Thoracic aorta (tissue), 2 donors: ENCODE measurements around the gene ZNF350. TPM values are rescaled to one million over a fixed set of nuclear protein-coding genes. Genes with fewer than 3 reads are reported as not detected.
"Not testable (repeated sequence)": the region's sequence is repeated elsewhere in the genome, so short reads cannot be mapped to it uniquely, and the experiment has no call there.

Experiments used
- ATAC-seq: fragments of 150-250 bp; one replicate; pipeline ENCODE4 v1.8.0; 2017; ENCODE audit warnings: low read depth; ENCODE audit not compliant: insufficient number of reproducible peaks, low FRiP score
- DNase-seq: peaks from one replicate; pipeline ENCODE4 v3.0.0-alpha.2; 2020; ENCODE audit warnings: low spot score
- H3K27ac ChIP-seq, 2 donors: fragments of 200-600 bp; sonication (generic); 1 replicate in 1 of 2; 2 replicates in 1 of 2; pipeline ENCODE4 v1.5.1; 2016; ENCODE audit warnings: mild to moderate bottlenecking in 2 of 2, moderate library complexity in 2 of 2
- H3K27me3 ChIP-seq: fragments of 200-600 bp; sonication (generic); replicated peaks from 2 replicates; pipeline ENCODE4 v1.6.0; 2016; ENCODE audit warnings: mild to moderate bottlenecking; ENCODE audit not compliant: insufficient read depth
- H3K36me3 ChIP-seq: fragments of 200-600 bp; sonication (generic); one replicate; pipeline ENCODE4 v1.5.1; 2016
- H3K4me1 ChIP-seq, 2 donors: fragments of 200-600 bp; sonication (generic); 1 replicate in 1 of 2; 2 replicates in 1 of 2; pipeline versions ENCODE4 v1.5.1 to v1.6.0; 2016; ENCODE audit warnings: low read depth in 2 of 2, mild to moderate bottlenecking in 1 of 2; ENCODE audit not compliant: control insufficient read depth in 1 of 2
- H3K4me3 ChIP-seq: fragments of 200-600 bp; sonication (generic); 2 replicates; pipeline ENCODE4 v1.5.1; 2016; ENCODE audit warnings: mild to moderate bottlenecking
- H3K9me3 ChIP-seq: fragments of 200-600 bp; sonication (generic); 2 replicates; pipeline ENCODE4 v1.5.1; 2016
- CTCF ChIP-seq: fragments of 200-600 bp; sonication (generic); IDR thresholded peaks from one replicate; pipeline ENCODE4 v1.5.1; 2019; ENCODE audit warnings: antibody characterized with exemption
- total RNA-seq, 2 donors: library from RNA; depleted of rRNA; stranded (reverse); fragments of >200 nt; gene quantifications; one replicate each; pipeline versions ENCODE4 v1.1.0 to v1.2.3, GENCODE V29; 2016

The ZNF350 gene
- total RNA-seq, 2 donors from 2014 or later, result 7.3 to 15.4 TPM

- no peaks in the 10 kb centered on the region for H3K4me1 ChIP-seq
- TF ChIP-seq CTCF, result no peak
- peaks cover 100% of the 10 kb centered on the region for H3K9me3 ChIP-seq
- peaks cover 65% of the 10 kb centered on the region for H3K36me3 ChIP-seq
- H3K27ac ChIP-seq, result no peak overlapping the region
- H3K4me3 ChIP-seq, result peak overlapping the region; percentile 4
- DNase-seq (no peak), ATAC-seq (no peak)
- H3K27me3 ChIP-seq, result no peaks in the 10 kb centered on the region
Observed at GRCh38 chr19:51965583-51965982, 21.1 kb downstream of the ZNF350 start.

GRCh38 chr19:51960621-51961233 is 25.9 kb downstream of the ZNF350 start:
- not testable (repeated sequence) for ATAC-seq, H3K27me3 ChIP-seq, H3K4me1 ChIP-seq, DNase-seq, H3K4me3 ChIP-seq, H3K27ac ChIP-seq
- Histone ChIP-seq H3K36me3 (peaks cover 21% of the 10 kb centered on the region), H3K9me3 (peaks cover 89% of the 10 kb centered on the region)

GRCh38 chr19:51959791-51960190 is 26.8 kb downstream of the ZNF350 start:
- Histone ChIP-seq H3K27me3 (no peaks in the 10 kb centered on the region), H3K4me3 (no peak overlapping the region), H3K36me3 (peaks cover 11% of the 10 kb centered on the region), H3K27ac (no peak overlapping the region), H3K4me1 (no peaks in the 10 kb centered on the region), H3K9me3 (peaks cover 80% of the 10 kb centered on the region)
- ATAC-seq (no peak), DNase-seq (no peak)
- TF ChIP-seq CTCF, result no peak

GRCh38 chr19:51957846-51958245 is 28.8 kb downstream of the ZNF350 start:
- peaks cover 10% of the 10 kb centered on the region for H3K36me3 ChIP-seq
- ATAC-seq, result not testable (repeated sequence)
- H3K9me3 ChIP-seq, result peaks cover 60% of the 10 kb centered on the region

GRCh38 chr19:51948975-51949374 is 37.7 kb downstream of the ZNF350 start:
- Histone ChIP-seq H3K4me1 (no peaks in the 10 kb centered on the region), H3K36me3 (peaks cover 19% of the 10 kb centered on the region), H3K27me3 (no peaks in the 10 kb centered on the region), H3K9me3 (peaks cover 70% of the 10 kb centered on the region), H3K4me3 (peak overlapping the region; percentile 6), H3K27ac (no peak overlapping the region)
- TF ChIP-seq CTCF, result no peak
- DNase-seq (no peak), ATAC-seq (no peak)

More at GRCh38 chr19:51957846-51958245, 28.8 kb downstream of the ZNF350 start:
- not testable (repeated sequence) for H3K27ac ChIP-seq, DNase-seq, H3K4me3 ChIP-seq, H3K4me1 ChIP-seq, H3K27me3 ChIP-seq

GRCh38 chr19:51946602-51947001 is 40.0 kb downstream of the ZNF350 start:
- no peak overlapping the region for H3K27ac ChIP-seq
- H3K27me3 ChIP-seq, result no peaks in the 10 kb centered on the region
- ATAC-seq (no peak), DNase-seq (no peak)
- no peak for TF ChIP-seq CTCF
- no peak overlapping the region for H3K4me3 ChIP-seq
- no peaks in the 10 kb centered on the region for H3K4me1 ChIP-seq
- peaks cover 42% of the 10 kb centered on the region for H3K36me3 ChIP-seq
- H3K9me3 ChIP-seq, result peaks cover 89% of the 10 kb centered on the region
